Adipose tissue (tissue), 3 donors: ENCODE measurements around the gene LRRC55. TPM values are rescaled to one million over a fixed set of nuclear protein-coding genes. Genes with fewer than 3 reads are reported as not detected.

Experiments
- H3K27ac ChIP-seq: one replicate; pipeline ENCODE4 v1.5.1; 2013; ENCODE audit warnings: low read depth, low read length
- WGBS, 3 donors: extraction: QIAGEN DNeasy Blood & Tissue Kit; methylation state at CpG; one replicate each; pipeline ENCODE4 v1.1.7; 2013; 5-methylcytosine and 5-hydroxymethylcytosine counted together
- polyA plus RNA-seq, 3 donors: library from polyadenylated mRNA; stranded (reverse); fragments of 200-250 nt; gene quantifications; one replicate each; pipeline ENCODE4 v1.2.3, GENCODE V29; 2013
- donor health status: healthy with polysubstance abuse.
- donor health status: Bipolar disorder and iron deficiency.
- donor health status: healthy.

LRRC55 gene
- polyA plus RNA-seq, result under 1 TPM in 2 of 3 donors, not detected in 1; 0.10 to 0.18 TPM

GRCh38 chr11:57181678-57182305, at the start of gene LRRC55:
Gene LRRC55 (plus strand): TSS chr11:57181953. CDS start chr11:57182023, 70 bp downstream.
- 76 to 84% (median 82%) methylated on average over 15 of the region's 15 CpGs for WGBS, 3 donors
- no peak within 1 kb of the TSS for H3K27ac ChIP-seq

- H3K27ac ChIP-seq, result no peak overlapping the region
- WGBS, 3 donors, result 82 to 84% (median 82%) methylated on average over 3 of the region's 3 CpGs
Observed at GRCh38 chr11:57133366-57134038, 48.3 kb upstream of the LRRC55 start.

DNA sequence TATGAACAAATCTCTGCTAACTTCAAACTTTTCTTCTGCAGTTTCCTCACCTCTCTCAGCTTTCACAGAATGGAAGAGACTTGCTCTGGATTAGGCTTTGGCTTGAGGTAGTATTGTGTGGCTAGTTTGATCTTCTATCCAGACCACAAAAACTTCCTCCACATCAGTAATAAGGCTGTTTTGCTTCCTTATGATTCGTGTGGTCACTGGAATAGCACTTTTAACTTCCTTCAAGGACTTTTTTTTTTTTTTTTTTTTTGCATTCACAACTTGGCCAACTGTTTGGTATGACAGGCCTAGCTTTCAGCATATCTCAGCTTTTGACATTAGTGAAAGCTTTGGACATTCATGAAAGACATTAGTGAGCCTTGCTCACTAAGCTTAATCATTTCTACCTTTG, 47.5 kb upstream of the LRRC55 start:
- WGBS, 3 donors, result 22 to 27% (median 22%) methylated on average over 1 of the region's 1 CpG

GRCh38 chr11:57135020-57135751, 46.6 kb upstream of the LRRC55 start:
- H3K27ac ChIP-seq, result no peak overlapping the region
- 94 to 98% (median 98%) methylated on average over 3 of the region's 3 CpGs for WGBS, 3 donors

More for the DNA sequence above, 47.5 kb upstream of the LRRC55 start:
- no peak overlapping the region for H3K27ac ChIP-seq

- 57 to 71% (median 68%) methylated on average over 2 of the region's 2 CpGs for WGBS, 3 donors
- H3K27ac ChIP-seq, result no peak overlapping the region
Observed at GRCh38 chr11:57140568-57140967, 41.2 kb upstream of the LRRC55 start.

DNA sequence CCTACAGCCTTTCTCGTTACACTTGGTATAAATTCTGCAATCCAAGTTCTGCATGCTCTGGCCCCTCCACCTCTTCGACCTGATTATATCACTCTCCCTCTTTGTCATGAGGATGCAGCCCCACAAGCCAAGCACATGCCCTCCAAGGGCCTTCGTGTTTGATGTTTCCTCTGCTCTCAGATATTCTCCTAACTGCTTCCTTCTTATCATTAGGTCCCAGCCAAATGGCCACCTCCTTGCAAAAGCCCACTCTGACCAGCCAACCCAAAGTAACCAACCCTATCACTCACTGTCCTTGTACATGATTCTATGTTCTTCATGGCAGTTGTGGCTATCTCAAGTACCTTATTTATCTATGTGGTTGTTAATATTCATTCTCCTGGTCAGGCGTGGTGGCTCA, 38.3 kb upstream of the LRRC55 start:
- WGBS, 3 donors, result 81 to 88% (median 83%) methylated on average over 4 of the region's 4 CpGs
- no peak overlapping the region for H3K27ac ChIP-seq

GRCh38 chr11:57144075-57144474, 37.7 kb upstream of the LRRC55 start:
- WGBS, 3 donors, result 50 to 77% (median 60%) methylated on average over 5 of the region's 5 CpGs
- H3K27ac ChIP-seq, result no peak overlapping the region

GRCh38 chr11:57144531-57145320, 37.0 kb upstream of the LRRC55 start:
- no peak overlapping the region for H3K27ac ChIP-seq
- WGBS, 3 donors, result 39 to 60% (median 49%) methylated on average over 9 of the region's 9 CpGs

- H3K27ac ChIP-seq, result no peak overlapping the region
- 81 to 89% (median 84%) methylated on average over 3 of the region's 3 CpGs for WGBS, 3 donors
Observed at GRCh38 chr11:57146301-57146700, 35.5 kb upstream of the LRRC55 start.

- no peak overlapping the region for H3K27ac ChIP-seq
- WGBS, 3 donors, result 60 to 75% (median 69%) methylated on average over 5 of the region's 5 CpGs
Observed at GRCh38 chr11:57148621-57149020, 33.1 kb upstream of the LRRC55 start.

DNA sequence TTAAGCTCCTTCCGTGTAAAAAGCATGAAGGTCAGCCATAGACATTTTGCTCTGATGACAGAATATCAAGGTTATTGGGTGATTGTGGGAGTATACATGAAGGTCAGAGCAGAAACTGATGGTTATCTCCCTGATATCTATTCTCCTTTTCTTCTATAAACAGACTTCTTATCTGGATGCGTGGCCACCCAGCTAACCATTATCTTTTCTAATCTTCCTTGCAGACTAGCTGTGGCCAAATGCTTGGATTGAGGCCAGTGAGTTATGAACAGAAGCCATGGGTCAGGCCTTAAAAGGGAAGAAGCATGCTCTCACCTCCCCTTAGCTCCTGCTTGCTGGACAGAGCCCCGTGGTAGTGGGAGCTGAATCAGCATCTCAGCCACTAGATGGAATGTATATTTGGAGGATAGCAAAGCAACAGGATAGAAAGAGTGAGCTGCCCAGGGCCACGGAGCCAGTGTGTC, 31.3 kb upstream of the LRRC55 start:
- no peak overlapping the region for H3K27ac ChIP-seq
- WGBS, 3 donors, result 30 to 44% (median 35%) methylated on average over 4 of the region's 4 CpGs

GRCh38 chr11:57152134-57152533, 29.6 kb upstream of the LRRC55 start:
- WGBS, 3 donors, result 62 to 66% (median 66%) methylated on average over 2 of the region's 2 CpGs

DNA sequence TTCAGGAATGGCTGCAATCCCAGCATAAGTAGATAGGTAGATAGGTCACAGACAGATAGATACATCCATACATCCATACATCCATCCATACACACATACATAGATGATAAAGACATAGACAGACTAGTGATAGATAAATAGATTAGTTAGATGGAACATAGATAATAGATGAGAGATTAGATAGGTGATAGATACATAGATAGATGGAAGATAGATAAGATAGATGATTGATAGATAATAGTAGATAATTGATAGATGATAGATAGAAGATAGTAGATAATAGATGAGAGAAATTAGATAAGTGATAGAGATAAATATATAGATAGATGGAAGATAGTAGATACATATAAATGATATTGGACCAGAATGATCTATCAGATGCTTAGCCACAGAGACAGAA, 28.3 kb upstream of the LRRC55 start:
- H3K27ac ChIP-seq, result no peak overlapping the region

More at GRCh38 chr11:57152134-57152533, 29.6 kb upstream of the LRRC55 start:
- no peak overlapping the region for H3K27ac ChIP-seq

- 79 to 81% (median 79%) methylated on average over 2 of the region's 2 CpGs for WGBS, 3 donors
- H3K27ac ChIP-seq, result no peak overlapping the region
Observed at GRCh38 chr11:57154739-57155138, 27.0 kb upstream of the LRRC55 start.

- no peak overlapping the region for H3K27ac ChIP-seq
- WGBS, 3 donors, result 34 to 81% (median 63%) methylated on average over 1 of the region's 1 CpG
Observed at GRCh38 chr11:57155400-57155799, 26.4 kb upstream of the LRRC55 start.

- no peak overlapping the region for H3K27ac ChIP-seq
- 44 to 60% (median 55%) methylated on average over 10 of the region's 10 CpGs for WGBS, 3 donors
Observed at GRCh38 chr11:57155838-57156607, 25.7 kb upstream of the LRRC55 start.

GRCh38 chr11:57156928-57157327, 24.8 kb upstream of the LRRC55 start:
- H3K27ac ChIP-seq, result no peak overlapping the region
- 86 to 97% (median 90%) methylated on average over 4 of the region's 4 CpGs for WGBS, 3 donors

- WGBS, 3 donors, result 56 to 77% (median 69%) methylated on average over 3 of the region's 3 CpGs
Observed at GRCh38 chr11:57157624-57158023, 24.1 kb upstream of the LRRC55 start.

More at GRCh38 chr11:57157624-57158023, 24.1 kb upstream of the LRRC55 start:
- no peak overlapping the region for H3K27ac ChIP-seq
